IPS-20b (cell line): ENCODE results near the gene ADAM10.

Experiments
- H3K27ac ChIP-seq: one replicate; pipeline ENCODE4 v1.5.1; 2013; ENCODE audit warnings: low read length
- H3K27me3 ChIP-seq: 2 replicates; pipeline ENCODE4 v1.6.1; 2013; ENCODE audit warnings: mild to moderate bottlenecking, low read length, inconsistent platforms; ENCODE audit not compliant: insufficient read depth
- H3K36me3 ChIP-seq: 2 replicates; pipeline ENCODE4 v1.6.1; 2013; ENCODE audit warnings: low read depth, mild to moderate bottlenecking, inconsistent platforms, low read length, moderate library complexity; ENCODE audit not compliant: insufficient read depth
- H3K4me1 ChIP-seq: 2 replicates; pipeline ENCODE4 v1.6.1; 2013; ENCODE audit warnings: mild to moderate bottlenecking, control low read depth, inconsistent platforms, low read length, moderate library complexity; ENCODE audit not compliant: insufficient read depth
- H3K4me3 ChIP-seq: 2 replicates; pipeline ENCODE4 v1.5.1; 2013; ENCODE audit warnings: mild to moderate bottlenecking, low read length, inconsistent platforms
- H3K9ac ChIP-seq: 2 replicates; pipeline ENCODE4 v1.6.1; 2013; ENCODE audit warnings: low read depth, mild to moderate bottlenecking, inconsistent platforms, low read length, moderate library complexity
- H3K9me3 ChIP-seq: 2 replicates; pipeline ENCODE4 v1.6.1; 2013; ENCODE audit warnings: mild to moderate bottlenecking, low read depth, low read length, inconsistent platforms; ENCODE audit not compliant: insufficient read depth

ADAM10 gene

DNA sequence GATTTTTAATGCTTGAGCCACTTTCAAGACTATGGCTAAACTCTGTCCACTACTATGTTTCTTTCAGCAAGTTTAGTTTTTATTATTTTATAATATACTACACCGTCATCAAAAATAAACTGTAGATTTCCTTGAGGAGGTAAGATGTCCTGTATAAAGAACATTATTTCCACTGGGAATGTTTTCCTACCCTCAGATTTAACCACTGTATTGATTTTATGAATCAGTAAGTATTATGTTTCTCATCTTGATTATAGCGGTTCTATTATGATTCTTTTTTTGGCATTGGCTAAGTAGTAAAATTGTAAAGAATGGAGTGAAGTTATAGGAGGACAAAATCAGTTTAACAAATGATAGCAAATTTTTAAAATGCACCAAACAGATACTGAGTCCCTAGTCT lies 44.4 kb downstream of the ADAM10 start:
- Histone ChIP-seq H3K36me3 (no peaks in the 10 kb centered on the region), H3K9ac (no peak overlapping the region), H3K4me3 (no peak overlapping the region), H3K9me3 (no peaks in the 10 kb centered on the region), H3K4me1 (no peaks in the 10 kb centered on the region), H3K27ac (no peak overlapping the region), H3K27me3 (no peaks in the 10 kb centered on the region)

DNA sequence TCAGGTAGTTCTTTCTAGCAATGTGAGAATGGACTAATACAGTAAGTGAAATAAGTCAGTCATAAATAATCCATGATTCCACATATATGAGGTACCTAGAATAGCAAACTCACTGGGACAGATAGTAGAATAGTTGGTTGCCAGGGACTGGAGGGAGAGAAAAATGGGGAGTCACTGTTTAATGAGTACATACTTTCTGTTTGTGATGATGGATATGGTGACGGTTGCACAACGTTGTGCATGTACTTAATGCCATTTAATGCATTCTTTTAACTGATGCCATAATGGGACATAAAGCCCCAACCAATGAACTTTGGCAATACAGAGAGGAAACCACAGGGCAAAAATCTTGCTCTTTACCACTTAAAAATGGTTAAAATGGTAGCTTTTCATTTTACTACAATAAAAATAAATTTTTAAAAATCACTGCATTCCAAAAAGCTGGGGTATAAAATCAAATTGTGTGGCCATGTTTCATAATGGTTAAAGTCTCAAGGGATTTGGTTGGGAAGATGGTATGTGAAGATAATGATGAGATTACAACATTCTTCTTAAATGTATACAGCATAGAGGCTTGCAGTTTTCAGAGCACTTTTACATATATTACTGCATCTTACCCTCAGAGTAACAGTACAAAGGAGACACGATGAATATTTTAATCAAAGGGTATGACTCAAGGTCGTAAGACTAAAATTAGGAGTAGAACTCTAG lies 45.2 kb downstream of the ADAM10 start:
- no peaks in the 10 kb centered on the region for H3K4me1 ChIP-seq
- no peak overlapping the region for H3K4me3 ChIP-seq
- no peaks in the 10 kb centered on the region for H3K27me3 ChIP-seq
- no peaks in the 10 kb centered on the region for H3K36me3 ChIP-seq
- no peaks in the 10 kb centered on the region for H3K9me3 ChIP-seq
- no peak overlapping the region for H3K9ac ChIP-seq
- no peak overlapping the region for H3K27ac ChIP-seq

DNA sequence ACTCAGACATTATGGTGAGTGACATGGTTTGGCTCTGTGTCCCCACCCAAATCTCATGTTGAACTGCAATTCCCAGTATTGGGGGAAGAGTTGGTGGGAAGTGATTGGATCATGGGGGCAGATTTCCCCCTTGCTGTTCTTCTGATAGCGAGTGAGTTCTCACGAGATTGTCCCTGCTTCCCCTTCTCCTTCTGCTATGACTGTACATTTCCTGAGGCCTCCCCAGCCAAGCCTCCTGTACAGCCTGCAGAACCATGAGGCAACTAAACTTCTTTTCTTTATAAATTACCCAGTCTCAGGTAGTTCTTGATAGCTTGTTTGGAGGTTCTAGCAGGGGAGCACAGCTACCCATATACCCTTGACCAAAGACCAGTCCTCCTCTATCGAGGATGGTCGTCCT lies 45.9 kb downstream of the ADAM10 start:
- H3K4me1 ChIP-seq = no peaks in the 10 kb centered on the region
- H3K9ac ChIP-seq = no peak overlapping the region
- H3K27ac ChIP-seq = no peak overlapping the region
- H3K27me3 ChIP-seq = no peaks in the 10 kb centered on the region
- no peaks in the 10 kb centered on the region for H3K9me3 ChIP-seq
- H3K4me3 ChIP-seq = no peak overlapping the region
- no peaks in the 10 kb centered on the region for H3K36me3 ChIP-seq

DNA sequence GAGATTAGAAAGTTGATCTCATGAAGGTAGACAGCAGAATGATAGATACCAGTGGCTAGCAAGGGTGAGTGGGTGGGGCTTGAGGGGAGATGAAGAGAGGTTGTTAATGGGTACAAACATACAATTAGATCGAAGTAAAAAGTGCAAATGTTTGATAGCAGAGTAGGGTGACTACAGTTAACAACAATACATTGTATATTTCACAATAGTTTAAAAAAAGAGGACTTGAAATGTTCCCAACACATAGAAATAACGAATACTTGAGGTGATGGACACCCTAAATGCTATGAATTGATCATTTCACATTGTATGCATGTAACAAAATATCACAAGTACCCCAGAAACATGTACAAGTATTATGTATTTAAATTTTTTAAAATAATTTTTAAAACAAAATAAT lies 47.3 kb downstream of the ADAM10 start:
- Histone ChIP-seq H3K36me3 (no peaks in the 10 kb centered on the region), H3K9ac (no peak overlapping the region), H3K27me3 (no peaks in the 10 kb centered on the region), H3K9me3 (no peaks in the 10 kb centered on the region), H3K4me1 (no peaks in the 10 kb centered on the region), H3K4me3 (no peak overlapping the region), H3K27ac (no peak overlapping the region)

DNA sequence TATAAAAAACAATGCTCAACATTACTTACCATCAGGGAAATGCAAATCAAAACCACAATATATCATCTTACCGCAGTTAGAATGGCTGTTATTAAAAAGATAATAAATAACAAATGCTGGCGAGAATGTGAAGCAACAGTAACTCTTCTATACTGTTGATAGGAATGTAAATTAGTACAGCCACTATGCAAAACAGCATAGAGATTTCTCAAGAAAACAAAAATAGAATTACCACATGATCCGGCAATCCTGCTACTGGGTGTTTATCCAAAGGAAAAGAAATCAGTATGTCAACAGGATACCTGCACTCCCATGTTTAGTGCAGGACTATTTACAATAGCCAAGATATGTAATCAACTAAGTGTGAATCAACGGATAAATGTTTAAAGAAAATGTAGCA lies 48.1 kb downstream of the ADAM10 start:
- Histone ChIP-seq H3K27me3 (no peaks in the 10 kb centered on the region), H3K9ac (no peak overlapping the region), H3K4me1 (no peaks in the 10 kb centered on the region), H3K36me3 (no peaks in the 10 kb centered on the region), H3K9me3 (no peaks in the 10 kb centered on the region), H3K27ac (no peak overlapping the region), H3K4me3 (no peak overlapping the region)

DNA sequence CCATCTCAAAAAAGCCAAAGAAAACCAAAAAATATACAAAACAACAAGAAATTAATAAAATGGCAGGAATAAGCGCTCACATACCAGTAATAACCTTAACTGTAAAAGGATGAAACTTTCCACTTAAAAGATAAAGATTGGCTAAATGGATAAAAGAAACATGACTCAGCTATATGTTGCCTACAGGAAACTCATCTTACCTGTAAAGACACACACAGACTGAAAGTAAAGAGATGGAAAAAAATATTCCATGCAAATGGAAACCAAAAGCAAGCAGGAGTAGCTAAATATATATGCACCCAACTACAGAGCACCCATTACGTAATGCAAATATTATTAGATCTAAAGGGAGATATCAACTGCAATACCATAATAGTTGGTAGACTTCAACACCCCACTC lies 49.7 kb downstream of the ADAM10 start:
- Histone ChIP-seq H3K27me3 (no peaks in the 10 kb centered on the region), H3K9ac (no peak overlapping the region), H3K27ac (no peak overlapping the region), H3K4me3 (no peak overlapping the region), H3K36me3 (no peaks in the 10 kb centered on the region), H3K4me1 (peaks cover 5% of the 10 kb centered on the region; the same call in 1 of the 2 replicates), H3K9me3 (no peaks in the 10 kb centered on the region)

DNA sequence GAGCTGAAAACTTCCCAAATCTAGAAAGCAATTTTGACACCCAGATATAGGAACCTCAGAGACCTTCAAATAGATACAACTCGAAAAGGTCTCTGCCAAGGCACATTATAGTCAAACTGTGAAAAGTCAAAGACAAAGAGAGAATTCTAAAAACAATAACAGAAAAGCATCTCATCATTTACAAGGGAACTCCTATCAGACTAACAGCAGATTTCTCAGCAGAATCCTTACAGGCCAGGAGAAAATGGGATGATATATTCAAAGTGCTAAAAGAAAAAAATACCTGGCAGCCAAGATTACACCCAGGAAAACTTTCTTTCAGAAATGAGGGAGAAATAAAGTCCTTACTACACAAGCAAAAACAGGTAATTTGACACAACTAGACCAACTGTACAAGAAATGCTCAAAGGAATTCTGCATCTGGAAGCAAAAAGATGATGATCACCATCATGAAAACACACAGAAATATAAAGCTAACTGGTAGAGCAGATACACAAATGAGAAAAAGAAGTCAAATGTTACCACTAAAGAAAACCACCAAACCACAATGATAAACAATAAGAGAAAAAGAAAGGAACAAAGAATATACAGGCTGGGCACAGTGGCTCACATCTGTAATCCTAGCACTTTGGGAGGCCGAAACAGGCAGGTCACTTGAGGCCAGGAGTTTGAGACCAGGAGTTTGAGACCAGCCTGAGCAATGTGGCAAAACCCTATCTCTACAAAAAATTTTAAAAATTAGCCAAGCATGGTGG lies 50.4 kb downstream of the ADAM10 start:
- Histone ChIP-seq H3K4me1 (peaks cover 6% of the 10 kb centered on the region; the same call in 1 of the 2 replicates), H3K9ac (no peak overlapping the region), H3K27me3 (no peaks in the 10 kb centered on the region), H3K4me3 (no peak overlapping the region), H3K27ac (no peak overlapping the region), H3K36me3 (no peaks in the 10 kb centered on the region), H3K9me3 (no peaks in the 10 kb centered on the region)

DNA sequence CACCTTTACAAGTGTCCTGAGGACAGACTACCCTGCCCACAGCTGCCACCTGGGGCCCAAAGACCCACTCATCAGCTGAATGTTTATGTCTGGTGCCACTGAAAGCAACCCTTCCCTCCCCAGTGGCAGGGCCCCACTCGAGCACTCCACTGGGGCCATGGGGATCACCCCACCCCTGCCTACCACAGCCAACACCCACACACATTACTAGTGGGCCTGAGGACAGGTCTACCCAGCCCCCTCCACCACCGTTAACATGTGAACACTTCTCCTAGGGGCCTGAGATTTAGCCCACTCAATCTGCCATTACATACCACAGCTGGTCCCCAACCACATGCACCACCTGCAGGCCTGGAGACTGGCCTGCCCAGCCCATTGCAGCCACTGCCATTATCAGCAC lies 52.3 kb downstream of the ADAM10 start:
- H3K4me3 ChIP-seq = no peak overlapping the region

DNA sequence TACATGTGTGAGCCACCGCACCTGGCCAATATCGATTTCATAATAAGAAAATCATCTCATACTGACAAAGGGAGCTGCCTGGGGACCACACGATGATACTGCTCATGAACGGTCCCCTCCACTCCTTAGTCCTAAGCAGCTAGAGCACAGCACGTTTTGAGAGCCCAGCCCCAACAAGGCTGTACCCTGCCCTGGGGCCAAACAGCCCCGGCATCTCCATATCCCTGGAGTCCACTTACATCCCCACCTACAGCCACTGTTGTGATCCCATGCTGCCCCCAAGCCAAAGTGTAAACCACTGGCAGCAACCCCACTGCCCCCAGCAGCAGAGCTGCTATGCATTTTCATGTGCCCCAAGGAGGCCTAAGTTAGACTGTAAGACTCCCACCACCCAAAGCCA lies 52.8 kb downstream of the ADAM10 start:
- Histone ChIP-seq H3K4me3 (no peak overlapping the region), H3K9ac (no peak overlapping the region), H3K27ac (no peak overlapping the region), H3K36me3 (peaks cover 7% of the 10 kb centered on the region; the same call in 1 of the 2 replicates), H3K9me3 (no peaks in the 10 kb centered on the region), H3K27me3 (no peaks in the 10 kb centered on the region), H3K4me1 (peaks cover 6% of the 10 kb centered on the region; the same call in 1 of the 2 replicates)

More for the DNA sequence above, 52.3 kb downstream of the ADAM10 start:
- Histone ChIP-seq H3K27ac (no peak overlapping the region), H3K36me3 (peaks cover 7% of the 10 kb centered on the region; the same call in 1 of the 2 replicates), H3K4me1 (peaks cover 6% of the 10 kb centered on the region; the same call in 1 of the 2 replicates), H3K9me3 (no peaks in the 10 kb centered on the region), H3K9ac (no peak overlapping the region), H3K27me3 (no peaks in the 10 kb centered on the region)

DNA sequence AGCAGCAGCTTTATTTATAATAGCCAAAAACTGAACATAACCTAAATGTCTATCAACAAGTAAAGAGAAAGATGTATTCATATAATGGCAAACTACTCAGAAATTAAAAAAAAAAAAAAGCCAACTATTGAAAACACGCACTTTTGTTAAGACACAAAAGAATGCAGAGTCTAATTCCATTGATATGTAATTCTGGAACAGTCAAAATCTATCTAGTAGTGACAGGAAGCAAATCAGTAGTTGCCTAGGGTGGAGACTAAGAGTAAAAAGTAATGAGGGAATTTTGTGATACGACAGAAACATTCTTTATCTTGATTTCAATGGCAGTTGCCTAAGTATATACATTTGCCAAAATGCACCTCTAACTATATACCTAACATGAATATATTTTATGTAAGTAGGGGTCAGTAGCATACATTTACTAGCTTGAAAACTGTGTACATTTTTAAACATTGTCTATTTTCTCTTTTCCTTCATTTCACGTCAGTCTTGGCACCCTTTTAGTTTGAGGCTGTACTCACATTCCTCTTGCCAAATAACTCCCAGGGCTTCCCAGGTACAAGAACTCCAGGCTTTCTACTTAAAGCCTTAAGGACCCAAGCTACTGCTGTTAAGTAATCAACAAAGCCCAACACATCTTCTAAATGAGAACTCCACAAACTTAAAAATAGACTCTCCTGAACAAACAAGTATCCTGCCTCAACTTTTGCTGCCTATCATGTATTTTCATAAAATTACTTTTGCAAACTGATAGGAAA lies 54.7 kb downstream of the ADAM10 start:
- Histone ChIP-seq H3K9ac (no peak overlapping the region), H3K27ac (no peak overlapping the region), H3K27me3 (no peaks in the 10 kb centered on the region), H3K4me3 (no peak overlapping the region), H3K4me1 (peaks cover 6% of the 10 kb centered on the region; the same call in 1 of the 2 replicates), H3K9me3 (no peaks in the 10 kb centered on the region), H3K36me3 (peaks cover 7% of the 10 kb centered on the region; the same call in 1 of the 2 replicates)

DNA sequence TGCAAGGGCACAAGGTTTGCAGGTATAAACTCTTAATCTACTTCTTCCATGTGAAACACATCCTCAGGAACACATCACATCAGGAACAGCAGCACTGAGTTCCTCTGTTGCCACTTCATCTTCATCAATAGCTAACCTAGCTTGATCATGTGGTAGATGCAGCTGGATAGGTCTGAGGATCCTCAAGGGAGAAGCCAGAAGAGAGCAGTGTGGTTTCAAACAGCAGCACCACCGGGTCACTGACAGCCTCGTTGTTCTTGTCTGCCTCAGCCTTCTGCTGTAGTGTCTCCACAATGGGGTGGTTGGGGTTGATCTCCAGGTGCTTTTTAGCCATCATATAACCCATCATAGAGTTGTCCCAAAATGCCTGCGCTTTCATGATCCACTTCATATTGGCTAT lies 58.8 kb downstream of the ADAM10 start:
- no peak overlapping the region for H3K9ac ChIP-seq
- H3K36me3 ChIP-seq = peaks cover 7% of the 10 kb centered on the region; the same call in 1 of the 2 replicates
- H3K27me3 ChIP-seq = no peaks in the 10 kb centered on the region
- no peaks in the 10 kb centered on the region for H3K9me3 ChIP-seq
- H3K4me1 ChIP-seq = peaks cover 6% of the 10 kb centered on the region; the same call in 1 of the 2 replicates
- no peak overlapping the region for H3K4me3 ChIP-seq
- H3K27ac ChIP-seq = no peak overlapping the region
